Spleen (tissue), 11 donors: ENCODE data around the gene EFS. TPM values are rescaled to one million over a fixed set of nuclear protein-coding genes. Genes with fewer than 3 reads are reported as not detected.

Experiments used
- DNase-seq: peaks from one replicate; pipeline ENCODE4 v3.0.0-alpha.2; 2020
- H3K27ac ChIP-seq, 8 donors: fragments of 200-600 bp; sonication (generic) in 7 of 8; 1 replicate in 4 of 8; 2 replicates in 4 of 8; pipeline versions ENCODE4 v1.5.0 to v1.8.0; 2016 to 2021; ENCODE audit warnings: inconsistent platforms in 4 of 8, mild to moderate bottlenecking in 4 of 8, moderate library complexity in 1 of 8
- H3K27me3 ChIP-seq, 7 donors: fragments of 200-600 bp; sonication (generic) in 6 of 7; replicated peaks in 1 of 7; 1 replicate in 4 of 7; 2 replicates in 3 of 7; pipeline versions ENCODE4 v1.5.0 to v1.8.0; 2016 to 2021; ENCODE audit warnings: inconsistent platforms in 3 of 7, mild to moderate bottlenecking in 1 of 7
- H3K36me3 ChIP-seq, 6 donors: fragments of 200-600 bp; sonication (generic) in 5 of 6; 1 replicate in 4 of 6; 2 replicates in 2 of 6; pipeline versions ENCODE4 v1.5.0 to v1.8.0; 2016 to 2021; ENCODE audit warnings: inconsistent platforms in 2 of 6
- H3K4me1 ChIP-seq, 6 donors: fragments of 200-600 bp; sonication (generic) in 5 of 6; 1 replicate in 3 of 6; 2 replicates in 3 of 6; pipeline versions ENCODE4 v1.5.0 to v1.8.0; 2016 to 2021; ENCODE audit warnings: inconsistent platforms in 3 of 6
- H3K4me3 ChIP-seq, 8 donors: fragments of 200-600 bp; sonication (generic) in 7 of 8; 1 replicate in 4 of 8; 2 replicates in 4 of 8; pipeline versions ENCODE4 v1.5.0 to v1.8.0; 2016 to 2021; ENCODE audit warnings: inconsistent platforms in 4 of 8, mild to moderate bottlenecking in 4 of 8, moderate library complexity in 2 of 8
- H3K9me3 ChIP-seq, 8 donors: fragments of 200-600 bp; sonication (generic) in 7 of 8; 1 replicate in 4 of 8; 2 replicates in 4 of 8; pipeline versions ENCODE4 v1.5.0 to v1.8.0; 2016 to 2021; ENCODE audit warnings: inconsistent platforms in 4 of 8
- POLR2A ChIP-seq, 3 donors: fragments of 450-650 bp; IDR thresholded peaks; one replicate each; pipeline ENCODE4 v1.5.1; 2017; ENCODE audit warnings: antibody characterized with exemption in 3 of 3, mild to moderate bottlenecking in 1 of 3
- POLR2AphosphoS5 ChIP-seq, 3 donors: sonication (generic); formaldehyde crosslinking; IDR thresholded peaks; one replicate each; pipeline ENCODE4 v1.5.1; 2017; ENCODE audit warnings: antibody characterized with exemption in 3 of 3
- WGBS, 5 donors: extraction: QIAGEN DNeasy Blood & Tissue Kit in 3 of 5; methylation state at CpG; one replicate each; pipeline versions ENCODE4 v1.1.5 to v1.1.7; 2013 to 2018; 5-methylcytosine and 5-hydroxymethylcytosine counted together
- intact Hi-C: fragments of 100-400 bp; cut with DNase I; formaldehyde crosslinking; loops from one replicate; pipeline ENCODE4 v1.15.0; 2023; ENCODE audit warnings: low total_unique reads
- polyA plus RNA-seq, 3 donors: library from polyadenylated mRNA; stranded (reverse); fragments of 200-250 nt; gene quantifications; one replicate each; pipeline ENCODE4 v1.2.1, GENCODE V29; 2013
- total RNA-seq, 7 donors: library from RNA; depleted of rRNA in 3 of 7; stranded (reverse); fragments of >200 nt in 3 of 7; fragmentation: NEBNext Ultra II Directional in 4 of 7; extraction: Animal tissue kit (Norgen Biotek cat#: 25700) in 4 of 7; gene quantifications; one replicate each; pipeline versions ENCODE4 v1.1.0 to v1.2.1, GENCODE V29; 2016 to 2021
- TF ChIP-seq, protein P1 (sequence below), 11 experiments: fragments of 200-600 bp in 7 of 11; fragments of 450-650 bp in 4 of 11; sonication (generic) in 4 of 11; IDR thresholded peaks in 8 of 11; conservative IDR thresholded peaks in 3 of 11; 1 replicate in 7 of 11; 2 replicates in 4 of 11; pipeline versions ENCODE4 v1.4.0 to v1.8.0; 2016 to 2021; ENCODE audit warnings: antibody characterized with exemption in 11 of 11, inconsistent platforms in 4 of 11, mild to moderate bottlenecking in 1 of 11
- donor health status: healthy with polysubstance abuse.
- donor health status: DM: no; HTN: no; CAD: no; lungs with moderate emphysema.
- donor health status: DM: no; HTN: no; CAD: no.
- donor health status: Bipolar disorder and iron deficiency.
- donor health status: healthy.
- donor health status: DM: no; HTN: no; CAD: no.
- donor health status: DM: yes; HTN: yes; CAD: no.

EFS gene
- total and polyA plus RNA-seq, 10 donors: 1.8 to 6.7 (median 3.9) TPM

DNA sequence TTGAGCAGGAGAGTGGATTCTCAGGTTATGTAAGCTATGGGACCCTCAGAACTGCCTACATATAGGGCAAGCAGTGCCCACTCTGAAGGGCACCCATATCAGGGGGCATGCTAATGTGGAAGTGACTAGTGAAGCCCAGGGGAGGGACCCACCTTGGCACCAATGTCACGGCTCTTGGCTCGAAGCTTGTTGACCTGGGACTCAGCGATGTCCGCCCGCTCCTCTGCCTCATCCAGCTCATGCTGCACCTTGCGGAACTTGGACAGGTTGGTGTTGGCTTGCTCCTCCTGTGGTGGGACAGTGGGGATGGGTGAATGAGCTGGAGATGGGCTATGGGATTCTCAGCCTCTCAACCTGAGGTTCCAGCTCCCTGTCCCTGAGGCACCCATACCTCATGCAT is 17.3 kb upstream of the EFS start:
- TF ChIP-seq POLR2A (IDR thresholded peaks at IDR 0.05): no peak
- TF ChIP-seq POLR2AphosphoS5 (IDR thresholded peaks at IDR 0.05): no peak
- TF ChIP-seq, protein P1, sequence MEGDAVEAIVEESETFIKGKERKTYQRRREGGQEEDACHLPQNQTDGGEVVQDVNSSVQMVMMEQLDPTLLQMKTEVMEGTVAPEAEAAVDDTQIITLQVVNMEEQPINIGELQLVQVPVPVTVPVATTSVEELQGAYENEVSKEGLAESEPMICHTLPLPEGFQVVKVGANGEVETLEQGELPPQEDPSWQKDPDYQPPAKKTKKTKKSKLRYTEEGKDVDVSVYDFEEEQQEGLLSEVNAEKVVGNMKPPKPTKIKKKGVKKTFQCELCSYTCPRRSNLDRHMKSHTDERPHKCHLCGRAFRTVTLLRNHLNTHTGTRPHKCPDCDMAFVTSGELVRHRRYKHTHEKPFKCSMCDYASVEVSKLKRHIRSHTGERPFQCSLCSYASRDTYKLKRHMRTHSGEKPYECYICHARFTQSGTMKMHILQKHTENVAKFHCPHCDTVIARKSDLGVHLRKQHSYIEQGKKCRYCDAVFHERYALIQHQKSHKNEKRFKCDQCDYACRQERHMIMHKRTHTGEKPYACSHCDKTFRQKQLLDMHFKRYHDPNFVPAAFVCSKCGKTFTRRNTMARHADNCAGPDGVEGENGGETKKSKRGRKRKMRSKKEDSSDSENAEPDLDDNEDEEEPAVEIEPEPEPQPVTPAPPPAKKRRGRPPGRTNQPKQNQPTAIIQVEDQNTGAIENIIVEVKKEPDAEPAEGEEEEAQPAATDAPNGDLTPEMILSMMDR (IDR thresholded peaks at IDR 0.05 in 8 of 11, conservative IDR thresholded peaks at IDR 0.05 in 3 of 11): no peak
- Histone ChIP-seq H3K4me1 (no peaks in the 10 kb centered on the region), H3K36me3 (no peaks in the 10 kb centered on the region), H3K4me3 (no peak overlapping the region), H3K27ac (no peak overlapping the region), H3K9me3 (no peaks in the 10 kb centered on the region), H3K27me3 (peaks cover 0 to 43% (median 3%) of the 10 kb centered on the region in 7 donors)
- DNase-seq: no peak
- intact Hi-C loops: loop anchor here (5.0 kb wide), 1 partner anchor 115 kb away; no protein-coding TSS in a partner anchor
- 77 to 98% (median 95%) methylated on average over 5 to 6 of the region's 6 CpGs for WGBS, 5 donors

DNA sequence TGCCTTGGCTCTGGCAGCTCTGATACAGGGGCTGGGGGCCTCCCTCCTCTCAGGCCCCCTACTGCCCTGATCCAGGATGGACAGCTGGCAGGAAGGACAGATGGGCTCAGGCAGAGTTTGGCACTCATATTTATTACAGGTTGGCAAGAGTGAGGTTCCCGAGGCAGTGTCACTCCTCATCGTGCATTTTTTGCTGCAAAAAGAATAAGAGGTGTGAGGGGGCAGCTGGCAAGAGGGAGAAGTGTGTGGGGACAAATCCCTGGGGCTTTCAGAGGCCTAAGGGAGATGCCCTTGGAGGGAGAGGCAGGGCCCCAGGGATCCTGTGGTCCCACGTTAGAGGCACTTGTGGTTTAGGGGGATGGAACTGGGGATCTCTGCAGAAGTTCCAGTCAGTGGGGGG is 16.9 kb upstream of the EFS start:
- H3K27me3 ChIP-seq: peaks cover 0 to 43% (median 3%) of the 10 kb centered on the region in 7 donors
- DNase-seq: no peak
- H3K27ac ChIP-seq: no peak overlapping the region
- no peak for TF ChIP-seq POLR2A (IDR thresholded peaks at IDR 0.05)
- TF ChIP-seq, protein P1 (IDR thresholded peaks at IDR 0.05 in 8 of 11, conservative IDR thresholded peaks at IDR 0.05 in 3 of 11): no peak
- TF ChIP-seq POLR2AphosphoS5 (IDR thresholded peaks at IDR 0.05): no peak
- no peaks in the 10 kb centered on the region for H3K9me3 ChIP-seq
- intact Hi-C loops: loop anchor here (5.0 kb wide), 1 partner anchor 115 kb away; no protein-coding TSS in a partner anchor
- no peaks in the 10 kb centered on the region for H3K4me1 ChIP-seq
- WGBS, 5 donors: 33 to 43% (median 36%) methylated on average over 3 of the region's 3 CpGs
- H3K36me3 ChIP-seq: no peaks in the 10 kb centered on the region
- H3K4me3 ChIP-seq: no peak overlapping the region

DNA sequence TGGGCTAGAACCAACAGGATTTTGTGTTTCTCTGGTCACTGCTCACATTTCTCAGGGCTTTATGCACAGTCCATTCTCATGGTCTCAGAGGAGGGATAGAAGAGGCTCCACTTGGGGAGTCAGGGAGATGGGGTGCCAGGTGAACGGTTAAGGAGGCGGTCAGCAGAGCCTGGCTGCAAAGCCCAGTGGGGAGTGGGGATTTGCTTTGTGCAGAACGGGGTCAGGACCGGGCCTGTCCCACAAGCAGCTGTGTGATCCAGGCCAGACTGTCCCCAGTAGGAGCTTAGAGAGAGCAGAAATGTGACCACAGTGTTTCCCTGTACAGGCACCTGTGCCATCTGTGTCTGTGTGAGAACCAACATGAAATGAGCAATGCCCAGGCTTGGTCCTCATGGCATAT is 16.0 kb upstream of the EFS start:
- intact Hi-C loops: loop anchor here (5.0 kb wide), 1 partner anchor 114 kb away; no protein-coding TSS in a partner anchor

DNA sequence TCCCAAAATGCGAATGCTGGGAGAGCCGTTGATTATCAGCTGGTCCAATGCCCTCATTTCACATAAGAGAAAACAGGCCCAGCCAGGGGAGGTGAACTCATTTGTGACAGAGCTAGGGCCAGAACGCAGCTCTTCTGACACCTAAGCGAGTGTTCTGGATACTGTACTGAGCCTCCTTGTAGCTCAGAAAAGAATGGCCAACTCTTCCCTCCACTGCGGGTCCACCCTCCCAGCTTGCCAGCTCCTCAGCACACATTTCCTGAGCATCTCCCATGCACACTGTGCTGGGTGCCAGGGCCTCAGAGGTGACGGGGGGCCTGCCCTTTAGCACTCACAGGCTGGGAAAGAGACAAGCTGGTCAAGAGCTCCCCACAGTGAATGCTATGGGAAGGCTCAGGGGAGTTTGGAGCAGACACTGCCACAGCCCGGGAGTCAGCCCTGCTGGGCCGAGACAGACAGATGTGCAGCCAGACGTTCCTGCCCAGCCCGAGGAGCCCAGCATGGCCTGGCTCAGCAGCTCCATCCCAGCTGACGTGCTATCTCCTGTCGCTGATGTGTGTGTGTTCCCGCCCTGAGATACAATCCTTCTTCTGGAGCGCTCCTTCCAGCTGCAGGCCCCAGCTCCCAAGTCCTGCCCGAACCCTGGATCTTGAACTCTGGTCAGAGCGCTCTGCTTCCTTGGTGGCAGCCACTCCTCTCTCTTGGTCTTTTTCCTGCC is 15.4 kb upstream of the EFS start:
- Histone ChIP-seq H3K9me3 (no peaks in the 10 kb centered on the region), H3K4me1 (peaks cover 0 to 6% (median 0%) of the 10 kb centered on the region in 6 donors), H3K4me3 (no peak overlapping the region), H3K27me3 (peaks cover 0 to 43% (median 3%) of the 10 kb centered on the region in 7 donors), H3K36me3 (no peaks in the 10 kb centered on the region), H3K27ac (no peak overlapping the region)
- 67 to 79% (median 75%) methylated on average over 14 to 16 of the region's 16 CpGs for WGBS, 5 donors
- DNase-seq: no peak
- TF ChIP-seq POLR2AphosphoS5 (IDR thresholded peaks at IDR 0.05): no peak
- TF ChIP-seq POLR2A (IDR thresholded peaks at IDR 0.05): no peak
- TF ChIP-seq, protein P1 (IDR thresholded peaks at IDR 0.05 in 8 of 11, conservative IDR thresholded peaks at IDR 0.05 in 3 of 11): peak in 3 of 11 experiments; percentile 35 to 58 (median 44)
- intact Hi-C loops: loop anchor here (5.0 kb wide), 1 partner anchor 113 kb away; no protein-coding TSS in a partner anchor

More for the DNA sequence above, 16.0 kb upstream of the EFS start:
- no peaks in the 10 kb centered on the region for H3K36me3 ChIP-seq
- no peaks in the 10 kb centered on the region for H3K9me3 ChIP-seq
- 83 to 93% (median 90%) methylated on average over 4 of the region's 4 CpGs for WGBS, 5 donors
- peaks cover 0 to 43% (median 3%) of the 10 kb centered on the region in 7 donors for H3K27me3 ChIP-seq
- H3K4me3 ChIP-seq: no peak overlapping the region
- DNase-seq: no peak
- TF ChIP-seq POLR2A (IDR thresholded peaks at IDR 0.05) (no peak), POLR2AphosphoS5 (IDR thresholded peaks at IDR 0.05) (no peak)
- TF ChIP-seq, protein P1 (IDR thresholded peaks at IDR 0.05 in 8 of 11, conservative IDR thresholded peaks at IDR 0.05 in 3 of 11): no peak
- H3K27ac ChIP-seq: no peak overlapping the region
- H3K4me1 ChIP-seq: peaks cover 0 to 1% (median 0%) of the 10 kb centered on the region in 6 donors
